ENCODE data around the gene PPP3CA.

GRCh38 chr4:101155945-101156344 is 191.4 kb downstream of the PPP3CA start:
- TF ChIP-seq CTCF (IDR thresholded peaks at IDR 0.05) (no peak), EZH2phosphoT487 (IDR thresholded peaks at IDR 0.05) (no peak)

Data from neural progenitor cell (in vitro differentiated cells).